NCI-H1694 (cell line): ENCODE measurements around the gene RBFOX2.

Experiments used
- DNase-seq: peaks from one replicate; lab custom pipeline; 2025; lab: John Stamatoyannopoulos, UW

RBFOX2 gene

DNA sequence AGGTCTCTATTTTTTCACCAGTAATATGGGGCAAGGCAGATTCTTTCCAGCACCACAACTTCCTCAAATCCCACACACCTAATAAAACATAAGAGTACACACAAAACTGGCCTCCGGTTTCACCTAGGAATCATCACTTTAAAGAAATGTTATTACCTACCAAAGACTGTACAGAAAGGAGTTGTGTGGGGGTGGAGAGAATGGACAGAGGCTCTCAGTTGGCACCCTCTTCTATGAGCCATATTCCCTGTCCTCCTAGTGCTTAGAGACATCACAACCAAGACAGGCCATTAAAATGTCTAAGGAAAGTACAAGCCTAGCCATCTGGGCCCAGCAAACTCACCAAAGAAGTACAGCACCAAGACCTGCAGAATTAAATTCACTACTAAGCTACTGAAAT lies 56.1 kb downstream of the RBFOX2 start:
- DNase-seq = no peak

DNA sequence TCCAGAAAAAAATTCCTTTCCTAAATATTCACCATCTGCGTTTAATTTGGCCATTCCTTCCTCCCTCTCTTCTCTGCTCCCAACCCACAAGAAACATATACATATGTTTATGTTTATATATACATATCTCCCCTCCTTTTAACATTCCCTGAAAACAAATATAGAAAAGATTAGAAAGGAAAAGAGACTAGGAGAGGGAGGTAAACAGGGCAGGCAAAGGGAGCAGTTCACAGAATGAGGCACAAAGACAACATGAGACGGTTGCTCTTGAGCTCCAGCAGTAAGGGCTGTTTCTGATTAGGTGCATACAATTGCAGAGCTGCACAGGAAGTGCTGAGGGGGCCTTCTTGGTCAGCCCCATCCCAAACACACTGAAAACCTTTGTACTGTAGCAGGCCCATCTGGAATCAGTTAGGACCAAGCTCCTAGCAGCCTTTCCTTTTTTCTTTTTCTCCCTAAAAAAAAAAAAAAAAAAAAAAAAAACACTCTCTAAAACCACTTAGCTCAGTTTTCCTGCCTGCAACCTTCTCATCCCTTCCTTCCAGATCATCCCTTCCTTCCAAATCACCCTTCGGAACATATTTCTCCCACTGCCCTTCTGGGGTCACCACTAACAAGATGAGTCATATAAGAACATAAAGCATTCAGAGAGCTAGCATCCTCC lies 57.0 kb downstream of the RBFOX2 start:
- no peak for DNase-seq

DNA sequence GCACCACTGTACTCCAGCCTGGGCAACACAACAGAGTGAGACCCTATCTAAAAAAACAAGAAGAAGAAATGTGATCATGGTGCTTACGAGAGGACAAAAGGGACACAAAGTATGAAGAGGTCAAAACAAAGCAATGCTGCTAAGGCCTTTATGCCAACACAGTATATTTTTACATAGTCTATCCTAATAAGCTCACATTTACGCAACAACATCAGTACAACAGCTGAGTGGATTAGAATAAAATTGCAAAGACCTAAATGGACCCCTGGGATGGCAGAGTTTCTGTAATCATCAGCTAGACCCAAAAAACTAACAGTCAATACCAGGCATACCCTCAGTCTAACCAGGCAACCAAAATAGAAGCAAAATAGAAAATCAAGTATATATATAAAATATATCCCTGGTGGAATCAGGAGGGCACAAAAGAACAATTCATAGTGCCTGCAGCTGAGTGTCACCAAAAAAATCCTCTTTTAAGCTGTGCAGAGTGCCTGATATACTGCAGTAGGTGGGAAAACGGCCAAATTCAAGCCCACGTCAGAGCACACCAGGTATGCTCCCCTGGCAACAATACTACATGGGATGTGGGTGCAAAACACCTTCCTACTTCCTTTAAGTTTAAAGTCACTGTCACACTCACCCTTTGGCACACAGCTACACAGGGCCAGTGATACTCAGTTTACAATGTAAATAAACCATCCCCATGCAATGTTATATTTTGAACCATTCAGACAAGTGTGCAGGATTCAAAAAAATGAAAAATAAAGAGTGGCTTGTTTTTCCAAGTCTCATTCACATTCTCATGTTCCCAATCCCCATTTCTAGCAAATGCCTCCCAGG lies 57.8 kb downstream of the RBFOX2 start:
- no peak for DNase-seq

- DNase-seq = no peak
These were observed 61.6 kb downstream of the RBFOX2 start for GRCh38 chr22:35967046-35967397.

DNA sequence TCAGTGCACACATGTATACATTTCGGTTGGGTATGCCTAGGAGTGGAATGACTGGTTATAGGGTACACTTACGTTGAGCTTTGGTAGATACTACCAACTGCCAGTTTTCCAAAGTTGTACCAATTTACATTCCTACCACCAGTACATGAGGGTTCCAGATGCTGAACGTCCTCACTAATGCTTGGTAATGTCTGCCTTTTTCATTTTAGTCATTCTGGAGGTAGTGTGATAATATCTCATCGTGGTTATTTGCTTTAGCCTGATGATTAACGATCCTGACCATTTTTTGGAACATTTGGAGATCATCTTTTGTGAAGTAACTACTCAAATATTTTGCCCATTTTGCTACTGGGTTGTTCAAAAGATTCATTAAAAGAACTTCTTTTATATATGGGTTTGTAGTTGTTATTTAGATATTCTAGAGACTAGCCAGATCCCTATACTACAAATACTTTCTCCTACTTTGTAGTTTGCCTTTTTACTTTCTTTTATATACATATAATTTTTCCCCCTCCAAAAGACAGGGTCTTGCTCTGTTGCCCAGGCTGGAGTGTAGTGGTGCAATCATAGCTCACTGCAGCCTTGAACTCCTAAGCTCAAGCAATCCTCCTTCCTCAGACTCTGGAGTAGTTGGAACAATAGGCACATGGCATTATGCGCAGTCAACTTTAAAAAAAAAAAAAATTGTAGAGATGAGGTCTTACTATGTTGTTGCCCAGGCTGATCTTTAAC lies 62.1 kb downstream of the RBFOX2 start:
- no peak for DNase-seq

DNA sequence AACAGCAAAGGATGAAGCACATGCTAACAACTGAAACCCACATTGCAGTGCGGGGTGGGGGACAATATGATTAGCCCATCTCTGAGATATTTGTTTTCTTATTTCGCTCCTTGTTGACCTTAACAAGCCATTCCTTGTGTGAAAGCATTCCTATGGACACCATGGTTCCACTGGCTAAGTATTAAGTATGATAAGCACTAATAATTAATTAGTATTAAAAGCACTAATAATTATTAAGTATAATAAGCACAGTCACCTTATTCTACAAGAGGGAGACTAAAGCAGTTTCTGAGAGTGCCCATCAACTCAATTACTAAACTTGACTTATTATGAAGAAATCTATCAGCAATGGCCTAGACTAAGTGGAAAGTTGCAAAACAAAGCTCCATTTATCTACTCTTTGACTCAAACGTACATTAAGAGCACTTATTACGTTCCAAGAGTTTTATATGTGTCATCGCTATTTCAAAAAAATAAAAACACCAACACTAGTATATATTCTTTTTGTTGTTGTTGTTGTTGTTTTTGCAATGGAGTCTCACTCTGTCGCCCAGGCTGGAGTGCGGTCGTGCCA lies 65.3 kb downstream of the RBFOX2 start:
- DNase-seq = no peak

- DNase-seq = peak; percentile 27
These were observed 66.9 kb downstream of the RBFOX2 start for GRCh38 chr22:35961480-35962295.

DNA sequence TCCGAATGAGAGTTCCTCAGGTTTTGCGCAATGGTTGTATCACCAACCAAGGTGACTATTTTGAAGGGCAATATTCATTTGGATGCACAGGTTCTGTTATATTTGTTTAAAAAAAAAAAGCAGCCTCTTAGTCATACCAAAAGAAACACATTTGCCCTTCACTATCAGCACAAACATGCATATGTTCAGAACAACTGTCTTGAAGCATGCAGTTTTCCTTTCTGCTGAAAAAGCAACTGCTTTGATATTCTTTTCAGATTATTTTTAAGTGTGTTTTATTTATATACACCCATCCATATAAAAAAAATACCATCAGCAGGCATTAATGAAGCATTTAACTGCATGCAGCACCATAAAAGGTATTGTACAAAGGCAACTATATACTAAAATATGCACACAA lies 67.8 kb downstream of the RBFOX2 start:
- no peak for DNase-seq

- no peak for DNase-seq
These were observed 69.4 kb downstream of the RBFOX2 start for GRCh38 chr22:35959121-35959800.

- DNase-seq = no peak
These were observed 70.3 kb downstream of the RBFOX2 start for GRCh38 chr22:35958334-35958733.

DNA sequence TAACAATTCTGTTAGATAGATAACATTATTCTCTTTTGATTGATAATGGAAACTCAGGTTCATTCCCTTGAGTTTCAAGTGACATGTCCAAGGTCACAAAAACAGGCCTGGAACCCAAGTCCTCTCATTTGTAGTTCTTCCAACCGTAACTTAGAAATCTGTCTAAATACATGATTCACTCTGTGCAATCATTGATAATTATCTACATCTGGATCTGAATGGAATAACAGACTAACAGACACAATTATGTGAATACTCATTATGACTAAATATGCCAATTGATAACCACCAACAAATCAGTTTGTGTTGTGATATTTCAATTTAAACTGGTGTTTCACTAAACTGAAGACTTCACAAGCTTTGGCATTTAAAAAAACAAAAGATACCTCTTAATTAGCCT lies 71.0 kb downstream of the RBFOX2 start:
- no peak for DNase-seq

DNA sequence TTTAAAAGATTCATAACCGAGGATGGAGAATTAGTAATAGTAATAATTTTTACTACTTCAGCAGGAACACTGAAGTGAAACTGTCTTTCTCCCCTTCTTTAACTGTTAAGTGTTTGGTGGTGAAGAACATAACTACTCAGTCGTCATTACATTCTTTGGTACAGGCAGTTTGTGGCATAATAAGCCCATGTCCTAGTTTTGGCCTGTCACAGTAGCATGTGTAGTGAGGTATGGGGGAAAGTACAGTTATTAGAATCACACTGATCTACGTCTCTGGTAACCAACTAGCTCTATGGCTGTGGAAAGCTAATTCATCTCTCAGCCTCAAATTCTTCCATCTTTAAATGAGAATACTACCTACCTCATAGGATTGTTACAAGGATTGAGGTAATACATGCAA lies 71.8 kb downstream of the RBFOX2 start:
- no peak for DNase-seq

- no peak for DNase-seq
These were observed 73.1 kb downstream of the RBFOX2 start for GRCh38 chr22:35955546-35955945.

GRCh38 chr22:35952576-35952975 lies 76.0 kb downstream of the RBFOX2 start:
- DNase-seq = no peak

DNA sequence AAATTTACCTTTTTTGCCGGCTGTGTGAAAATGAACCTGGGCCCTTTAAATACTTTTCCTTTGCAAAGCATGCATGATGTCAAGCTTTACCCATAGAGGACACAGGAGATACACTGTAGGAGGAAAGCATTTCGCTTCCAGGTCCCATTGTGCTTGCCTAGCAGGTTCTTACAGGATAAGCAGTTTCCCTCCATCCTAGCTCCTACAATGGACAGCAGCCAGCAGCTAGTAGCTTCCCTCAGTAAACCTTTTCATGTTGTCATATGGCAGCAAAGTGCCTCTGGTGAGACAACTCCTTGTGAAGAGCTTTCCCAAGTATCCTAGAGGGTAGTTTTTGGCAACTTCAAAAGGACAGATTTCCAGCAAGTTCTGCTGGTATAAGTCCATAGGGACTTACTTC lies 78.4 kb downstream of the RBFOX2 start:
- DNase-seq = no peak

DNA sequence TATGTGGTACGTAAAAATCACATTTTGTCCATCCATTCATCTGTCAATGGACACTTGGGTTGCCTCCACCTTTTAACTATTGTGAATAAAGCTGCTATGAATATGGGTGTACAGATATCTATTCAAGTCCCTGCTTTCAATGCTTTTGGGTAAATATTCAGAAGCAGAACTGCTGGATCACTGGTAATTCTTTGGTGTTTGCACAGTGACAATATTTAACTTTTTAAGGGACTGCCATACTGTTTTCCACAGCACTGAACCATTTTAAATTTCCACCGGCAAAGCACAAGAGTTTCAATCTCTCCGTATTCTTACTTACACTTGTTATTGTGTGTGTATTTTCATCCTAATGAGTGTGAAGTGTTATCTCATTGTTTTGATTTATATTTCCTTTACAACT lies 79.4 kb downstream of the RBFOX2 start:
- no peak for DNase-seq

GRCh38 chr22:35947794-35948425 lies 80.7 kb downstream of the RBFOX2 start:
- no peak for DNase-seq

DNA sequence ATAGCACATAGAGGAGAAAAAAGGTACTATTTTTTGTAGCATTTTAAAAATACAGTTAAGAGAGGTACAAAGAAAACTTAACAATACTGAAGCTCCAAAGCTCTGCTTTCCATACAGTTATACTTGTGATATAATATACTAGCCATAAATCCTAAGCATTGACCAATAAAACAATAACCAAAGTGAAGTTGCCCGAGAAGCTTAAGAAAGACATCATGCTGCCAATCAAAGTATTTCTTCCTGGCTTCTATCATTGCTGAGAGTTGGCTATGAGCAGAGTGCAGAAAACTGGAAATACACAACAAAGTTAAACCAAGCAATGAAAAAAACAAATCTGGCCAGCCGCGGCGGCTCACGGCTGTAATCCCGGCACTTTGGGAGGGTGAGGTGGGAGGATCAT lies 84.2 kb downstream of the RBFOX2 start:
- no peak for DNase-seq

- no peak for DNase-seq
These were observed 88.5 kb downstream of the RBFOX2 start for GRCh38 chr22:35940166-35940565.

- DNase-seq = no peak
These were observed 90.4 kb downstream of the RBFOX2 start for GRCh38 chr22:35938226-35938625.

- DNase-seq = peak; percentile 9
These were observed 97.7 kb downstream of the RBFOX2 start for GRCh38 chr22:35930933-35931332.
